BE2C (cell line): ENCODE results near the gene SNRPB.
"Not testable (repeated sequence)": the region's sequence is repeated elsewhere in the genome, so short reads cannot be mapped to it uniquely, and the experiment has no call there.

Experiments used
- DNase-seq: peaks from one replicate; pipeline ENCODE4 v3.0.0-alpha.2; 2020
- H3K27me3 ChIP-seq: fragments of 250-450 bp; sonication (Bioruptor Pico); 2 replicates; pipeline ENCODE4 v1.5.1; 2020; ENCODE audit warnings: mild to moderate bottlenecking
- H3K36me3 ChIP-seq: fragments of 250-450 bp; sonication (Bioruptor Pico); 2 replicates; pipeline ENCODE4 v1.5.1; 2020; ENCODE audit warnings: mild to moderate bottlenecking
- H3K4me1 ChIP-seq: fragments of 250-450 bp; sonication (Bioruptor Pico); 2 replicates; pipeline ENCODE4 v1.5.1; 2020
- H3K4me3 ChIP-seq: 2 replicates; pipeline ENCODE4 v1.5.1; 2011; ENCODE audit warnings: low read depth, low read length
- H3K9me3 ChIP-seq: fragments of 250-450 bp; sonication (Bioruptor Pico); 2 replicates; pipeline ENCODE4 v1.5.1; 2020
- CTCF ChIP-seq: IDR thresholded peaks from 2 replicates; pipeline ENCODE4 v1.5.1; 2012; ENCODE audit warnings: mild to moderate bottlenecking, low read depth, low read length

Gene SNRPB

GRCh38 chr20:2509794-2510193 lies 39.2 kb upstream of the SNRPB start:
- Histone ChIP-seq H3K36me3 (no peaks in the 10 kb centered on the region), H3K4me3 (peak overlapping the region; percentile 82), H3K27me3 (no peaks in the 10 kb centered on the region), H3K9me3 (no peaks in the 10 kb centered on the region), H3K4me1 (no peaks in the 10 kb centered on the region)
- no peak for DNase-seq
- no peak for TF ChIP-seq CTCF

- Histone ChIP-seq H3K4me3 (peak overlapping the region; percentile 82), H3K4me1 (no peaks in the 10 kb centered on the region), H3K9me3 (no peaks in the 10 kb centered on the region), H3K27me3 (no peaks in the 10 kb centered on the region), H3K36me3 (no peaks in the 10 kb centered on the region)
- no peak for TF ChIP-seq CTCF
- DNase-seq: no peak
Observed at GRCh38 chr20:2509468-2509781, 38.8 kb upstream of the SNRPB start.

GRCh38 chr20:2508631-2509467 lies 38.3 kb upstream of the SNRPB start, which contains the start of gene ZNF343:
Gene ZNF343, minus strand, starts transcription at chr20:2508915. Its CDS starts 15,020 bp downstream, at chr20:2493895.
- H3K4me3 ChIP-seq: peak within 1 kb of the TSS; percentile 82
- H3K36me3 ChIP-seq: no peaks in the 10 kb centered on the region
- H3K9me3 ChIP-seq: no peaks in the 10 kb centered on the region
- no peak for TF ChIP-seq CTCF
- no peaks in the 10 kb centered on the region for H3K4me1 ChIP-seq
- H3K27me3 ChIP-seq: no peaks in the 10 kb centered on the region
- DNase-seq: peak; percentile 70

GRCh38 chr20:2507875-2508630 lies 37.5 kb upstream of the SNRPB start:
- H3K4me1 ChIP-seq: no peaks in the 10 kb centered on the region
- TF ChIP-seq CTCF: no peak
- H3K9me3 ChIP-seq: no peaks in the 10 kb centered on the region
- DNase-seq: peak; percentile 7
- no peaks in the 10 kb centered on the region for H3K27me3 ChIP-seq
- H3K4me3 ChIP-seq: peak overlapping the region; percentile 82
- H3K36me3 ChIP-seq: no peaks in the 10 kb centered on the region

GRCh38 chr20:2507464-2507863 lies 36.9 kb upstream of the SNRPB start:
- DNase-seq: no peak
- no peak for TF ChIP-seq CTCF
- Histone ChIP-seq H3K4me3 (no peak overlapping the region; the same call in none of the 2 replicates), H3K9me3 (no peaks in the 10 kb centered on the region), H3K4me1 (no peaks in the 10 kb centered on the region), H3K27me3 (no peaks in the 10 kb centered on the region), H3K36me3 (no peaks in the 10 kb centered on the region)

- not testable (repeated sequence) for H3K36me3 ChIP-seq, DNase-seq, H3K27me3 ChIP-seq, H3K4me3 ChIP-seq, H3K4me1 ChIP-seq, H3K9me3 ChIP-seq
Observed at GRCh38 chr20:2506426-2506825, 35.8 kb upstream of the SNRPB start.

- not testable (repeated sequence) for DNase-seq, H3K4me1 ChIP-seq
Observed at GRCh38 chr20:2504803-2505202, 34.2 kb upstream of the SNRPB start.

GRCh38 chr20:2502808-2503384 lies 32.3 kb upstream of the SNRPB start:
- not testable (repeated sequence) for H3K4me3 ChIP-seq, DNase-seq, H3K9me3 ChIP-seq

More at GRCh38 chr20:2504803-2505202, 34.2 kb upstream of the SNRPB start:
- H3K36me3 ChIP-seq, H3K27me3 ChIP-seq, H3K4me3 ChIP-seq, H3K9me3 ChIP-seq: not testable (repeated sequence)

More at GRCh38 chr20:2502808-2503384, 32.3 kb upstream of the SNRPB start:
- not testable (repeated sequence) for H3K4me1 ChIP-seq, H3K27me3 ChIP-seq, H3K36me3 ChIP-seq
